ENCODE data around the gene OR2AT4.

OR2AT4 gene

DNA sequence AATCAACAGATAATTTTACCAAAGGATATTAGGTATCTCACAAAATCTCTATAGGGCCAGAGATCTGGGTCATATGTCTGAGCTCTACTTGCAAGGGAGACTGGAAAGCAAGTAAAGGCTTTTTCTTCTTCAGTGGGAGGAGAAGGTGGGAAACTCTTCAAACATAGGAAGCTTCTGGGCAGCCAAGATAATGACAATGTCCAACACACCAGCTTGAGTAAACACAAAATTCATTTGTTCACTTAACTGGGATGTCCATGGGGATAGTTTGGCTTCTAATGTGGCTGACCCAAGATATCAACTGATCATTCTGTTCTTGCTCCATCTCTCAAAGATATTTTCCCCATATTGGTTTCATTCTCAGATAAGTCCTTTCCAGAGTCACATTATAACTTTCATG, 37.4 kb downstream of the OR2AT4 start:
- no peak for TF ChIP-seq TAF1 (IDR thresholded peaks at IDR 0.05; ENCODE audit: low read depth)
- no peak for TF ChIP-seq USF1 (IDR thresholded peaks at IDR 0.05)
- TF ChIP-seq CREB1 (IDR thresholded peaks at IDR 0.05; ENCODE audit: low read depth), result no peak
- TF ChIP-seq TCF12 (IDR thresholded peaks at IDR 0.05; ENCODE audit: low read depth), result no peak
- TF ChIP-seq CEBPB (IDR thresholded peaks at IDR 0.05), result no peak

DNA sequence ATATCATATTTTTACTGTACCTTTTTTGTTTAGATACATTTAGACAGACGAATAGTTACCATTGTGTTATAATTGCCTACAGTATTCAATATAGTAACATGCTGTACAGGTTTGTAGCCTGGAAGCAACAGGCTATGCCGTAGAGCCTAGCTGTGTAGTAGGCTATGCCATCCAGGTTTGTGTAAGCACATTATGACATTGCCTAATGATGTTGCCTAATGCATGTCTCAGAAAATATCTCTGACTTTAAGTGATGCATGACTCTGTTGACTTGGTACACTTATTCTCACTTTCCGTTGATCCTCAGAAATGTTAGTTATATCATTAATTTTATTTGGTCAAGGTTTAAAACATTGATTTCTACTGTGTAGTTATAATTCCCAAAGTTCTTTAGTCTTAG, 39.9 kb downstream of the OR2AT4 start:
- TF ChIP-seq, protein P1, sequence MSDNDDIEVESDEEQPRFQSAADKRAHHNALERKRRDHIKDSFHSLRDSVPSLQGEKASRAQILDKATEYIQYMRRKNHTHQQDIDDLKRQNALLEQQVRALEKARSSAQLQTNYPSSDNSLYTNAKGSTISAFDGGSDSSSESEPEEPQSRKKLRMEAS (IDR thresholded peaks at IDR 0.05), result no peak
- TF ChIP-seq USF1 (IDR thresholded peaks at IDR 0.05), result no peak
- no peak for TF ChIP-seq CEBPB (IDR thresholded peaks at IDR 0.05)
- TF ChIP-seq TCF12 (IDR thresholded peaks at IDR 0.05; ENCODE audit: low read depth), result no peak
- TF ChIP-seq RAD21 (IDR thresholded peaks at IDR 0.05; ENCODE audit: low read depth), result no peak
- TF ChIP-seq CREB1 (IDR thresholded peaks at IDR 0.05; ENCODE audit: low read depth), result no peak
- no peak for TF ChIP-seq TAF1 (IDR thresholded peaks at IDR 0.05; ENCODE audit: low read depth)
- no peak for TF ChIP-seq FOXM1 (IDR thresholded peaks at IDR 0.05; ENCODE audit: borderline replicate concordance, low read depth)
- TF ChIP-seq EP300 (IDR thresholded peaks at IDR 0.05; ENCODE audit: borderline replicate concordance), result no peak
- TF ChIP-seq YY1 (IDR thresholded peaks at IDR 0.05; ENCODE audit: low read depth), result no peak
- no peak for TF ChIP-seq REST (IDR thresholded peaks at IDR 0.05; ENCODE audit: low read depth)
- TF ChIP-seq TEAD4 (IDR thresholded peaks at IDR 0.05), result no peak
- TF ChIP-seq EGR1 (IDR thresholded peaks at IDR 0.05), result no peak
- no peak for TF ChIP-seq ZBTB7A (IDR thresholded peaks at IDR 0.05; ENCODE audit: low read depth)
- TF ChIP-seq NFIC (IDR thresholded peaks at IDR 0.05), result no peak

DNA sequence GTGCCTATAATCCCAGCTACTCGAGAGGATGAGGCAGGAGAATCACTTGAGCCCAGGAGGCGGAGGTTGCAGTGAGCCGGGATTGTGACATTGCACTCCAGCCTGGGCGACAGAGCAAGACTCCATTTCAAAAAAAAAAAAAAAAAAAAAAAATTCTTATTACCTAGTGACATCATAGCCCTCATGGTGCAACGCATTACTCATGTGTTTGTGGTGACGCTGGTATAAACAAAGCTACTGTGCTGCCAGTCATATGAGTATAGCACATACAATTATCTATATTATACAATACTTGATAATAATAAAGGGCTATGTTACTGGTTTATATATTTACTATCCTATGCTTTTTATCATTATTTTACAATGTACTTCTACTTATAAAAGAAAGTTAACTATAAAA, 41.2 kb downstream of the OR2AT4 start:
- no peak for TF ChIP-seq NFIC (IDR thresholded peaks at IDR 0.05)
- TF ChIP-seq YY1 (IDR thresholded peaks at IDR 0.05; ENCODE audit: low read depth), result no peak
- no peak for TF ChIP-seq TEAD4 (IDR thresholded peaks at IDR 0.05)
- no peak for TF ChIP-seq RAD21 (IDR thresholded peaks at IDR 0.05; ENCODE audit: low read depth)
- TF ChIP-seq EGR1 (IDR thresholded peaks at IDR 0.05), result no peak
- TF ChIP-seq, protein P1 (IDR thresholded peaks at IDR 0.05), result no peak
- no peak for TF ChIP-seq TCF12 (IDR thresholded peaks at IDR 0.05; ENCODE audit: low read depth)
- TF ChIP-seq CREB1 (IDR thresholded peaks at IDR 0.05; ENCODE audit: low read depth), result no peak
- no peak for TF ChIP-seq TAF1 (IDR thresholded peaks at IDR 0.05; ENCODE audit: low read depth)
- no peak for TF ChIP-seq FOXM1 (IDR thresholded peaks at IDR 0.05; ENCODE audit: borderline replicate concordance, low read depth)
- no peak for TF ChIP-seq EP300 (IDR thresholded peaks at IDR 0.05; ENCODE audit: borderline replicate concordance)
- no peak for TF ChIP-seq CEBPB (IDR thresholded peaks at IDR 0.05)
- TF ChIP-seq REST (IDR thresholded peaks at IDR 0.05; ENCODE audit: low read depth), result no peak
- no peak for TF ChIP-seq USF1 (IDR thresholded peaks at IDR 0.05)
- TF ChIP-seq ZBTB7A (IDR thresholded peaks at IDR 0.05; ENCODE audit: low read depth), result no peak

DNA sequence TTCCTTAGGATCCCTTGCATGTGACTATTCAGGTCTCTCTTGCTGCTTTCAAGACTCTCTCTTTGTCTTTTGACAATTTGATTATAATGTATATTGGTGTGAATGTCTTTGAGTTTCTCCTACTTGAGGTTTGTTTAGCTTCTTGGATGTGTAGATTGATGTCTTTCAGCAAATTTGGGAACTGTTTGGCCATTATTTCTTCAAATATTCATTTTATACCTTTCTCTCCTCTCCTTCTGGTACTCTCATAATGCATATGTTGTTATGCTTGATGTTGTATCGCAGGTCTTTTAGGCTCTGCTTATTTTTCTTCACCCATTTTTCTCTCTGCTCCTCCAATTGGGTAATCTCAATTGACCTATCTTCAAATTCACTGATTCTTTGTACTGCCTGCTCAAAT, 44.2 kb downstream of the OR2AT4 start:
- no peak for TF ChIP-seq NFIC (IDR thresholded peaks at IDR 0.05)
- TF ChIP-seq REST (IDR thresholded peaks at IDR 0.05; ENCODE audit: low read depth), result no peak
- TF ChIP-seq YY1 (IDR thresholded peaks at IDR 0.05; ENCODE audit: low read depth), result no peak
- no peak for TF ChIP-seq TEAD4 (IDR thresholded peaks at IDR 0.05)
- no peak for TF ChIP-seq CEBPB (IDR thresholded peaks at IDR 0.05)
- no peak for TF ChIP-seq TCF12 (IDR thresholded peaks at IDR 0.05; ENCODE audit: low read depth)

All from Ishikawa (cell line).